ENCODE data around the gene PTPN3. TPM values are rescaled to one million over a fixed set of nuclear protein-coding genes. Genes with fewer than 3 reads are reported as not detected.

Gene PTPN3
- total RNA-seq, 1 donor from 2014 or later: 2.4 TPM

GRCh38 chr9:109463924-109464625 is 34.0 kb downstream of the PTPN3 start:
- no peaks in the 10 kb centered on the region for H3K9me3 ChIP-seq (ENCODE audit: low read depth)
- H3K27ac ChIP-seq: no peak overlapping the region
- H3K79me2 ChIP-seq (ENCODE audit: low read depth): no peaks in the 10 kb centered on the region
- no peaks in the 10 kb centered on the region for H4K20me1 ChIP-seq (ENCODE audit: low read depth)
- H3K4me3 ChIP-seq: no peak overlapping the region
- H3K9ac ChIP-seq: no peak overlapping the region
- TF ChIP-seq CTCF (IDR thresholded peaks at IDR 0.05) (no peak), EZH2phosphoT487 (IDR thresholded peaks at IDR 0.05) (no peak), EZH2 (IDR thresholded peaks at IDR 0.05) (no peak)
- no peaks in the 10 kb centered on the region for H3K27me3 ChIP-seq
- no peaks in the 10 kb centered on the region for H3K36me3 ChIP-seq
- no peaks in the 10 kb centered on the region for H3K36me3 Mint-ChIP-seq
- H2AFZ ChIP-seq (replicated peaks): no peak overlapping the region
- H3K4me3 Mint-ChIP-seq: no peak overlapping the region
- no peak overlapping the region for H3K27ac Mint-ChIP-seq
- no peak for DNase-seq (ENCODE audit: low spot score)
- peaks cover 9% of the 10 kb centered on the region for H3K4me1 ChIP-seq
- no peaks in the 10 kb centered on the region for H3K9me3 Mint-ChIP-seq
- H3K27me3 Mint-ChIP-seq (ENCODE audit: insufficient read depth, low read depth): no peaks in the 10 kb centered on the region
- no peak overlapping the region for H3K4me2 ChIP-seq
- no peaks in the 10 kb centered on the region for H3F3A ChIP-seq (ENCODE audit: low read depth)
- peaks cover 7% of the 10 kb centered on the region for H3K4me1 Mint-ChIP-seq

GRCh38 chr9:109460576-109460975 is 37.5 kb downstream of the PTPN3 start:
- TF ChIP-seq EZH2phosphoT487 (IDR thresholded peaks at IDR 0.05) (no peak), EZH2 (IDR thresholded peaks at IDR 0.05) (no peak), CTCF (IDR thresholded peaks at IDR 0.05) (no peak)
- Histone ChIP-seq H3K36me3 (no peaks in the 10 kb centered on the region), H3K27me3 (no peaks in the 10 kb centered on the region), H3K4me2 (no peak overlapping the region), H3K9ac (no peak overlapping the region), H3K79me2 (ENCODE audit: low read depth) (no peaks in the 10 kb centered on the region), H3F3A (ENCODE audit: low read depth) (no peaks in the 10 kb centered on the region), H4K20me1 (ENCODE audit: low read depth) (no peaks in the 10 kb centered on the region), H2AFZ (replicated peaks) (no peak overlapping the region), H3K4me3 (no peak overlapping the region), H3K4me1 (no peaks in the 10 kb centered on the region), H3K27ac (no peak overlapping the region), H3K9me3 (ENCODE audit: low read depth) (no peaks in the 10 kb centered on the region)
- Mint-ChIP-seq H3K4me1 (no peaks in the 10 kb centered on the region), H3K27ac (no peak overlapping the region), H3K9me3 (no peaks in the 10 kb centered on the region), H3K36me3 (no peaks in the 10 kb centered on the region), H3K27me3 (ENCODE audit: insufficient read depth, low read depth) (no peaks in the 10 kb centered on the region), H3K4me3 (no peak overlapping the region)
- no peak for DNase-seq (ENCODE audit: low spot score)

GRCh38 chr9:109459423-109459822 is 38.7 kb downstream of the PTPN3 start:
- Histone ChIP-seq H3K4me1 (no peaks in the 10 kb centered on the region), H3K36me3 (no peaks in the 10 kb centered on the region), H3K9me3 (ENCODE audit: low read depth) (no peaks in the 10 kb centered on the region), H3F3A (ENCODE audit: low read depth) (no peaks in the 10 kb centered on the region), H4K20me1 (ENCODE audit: low read depth) (no peaks in the 10 kb centered on the region), H3K79me2 (ENCODE audit: low read depth) (no peaks in the 10 kb centered on the region), H3K27me3 (no peaks in the 10 kb centered on the region), H3K9ac (no peak overlapping the region), H3K4me3 (no peak overlapping the region), H3K27ac (no peak overlapping the region), H2AFZ (replicated peaks) (no peak overlapping the region), H3K4me2 (no peak overlapping the region)
- no peaks in the 10 kb centered on the region for H3K4me1 Mint-ChIP-seq
- no peak overlapping the region for H3K4me3 Mint-ChIP-seq
- DNase-seq (ENCODE audit: low spot score): no peak
- no peaks in the 10 kb centered on the region for H3K27me3 Mint-ChIP-seq (ENCODE audit: insufficient read depth, low read depth)
- H3K9me3 Mint-ChIP-seq: no peaks in the 10 kb centered on the region
- H3K27ac Mint-ChIP-seq: no peak overlapping the region
- no peak for TF ChIP-seq EZH2phosphoT487 (IDR thresholded peaks at IDR 0.05)
- no peak for TF ChIP-seq CTCF (IDR thresholded peaks at IDR 0.05)
- TF ChIP-seq EZH2 (IDR thresholded peaks at IDR 0.05): no peak
- H3K36me3 Mint-ChIP-seq: no peaks in the 10 kb centered on the region
